Measurements from ENCODE around the gene PPP1R14D.

- TF ChIP-seq CTCF (conservative IDR thresholded peaks at IDR 0.05 in 1 of 2, IDR thresholded peaks at IDR 0.05 in 1 of 2; ENCODE audit: extremely low read depth in 1 of 2, insufficient read depth in 1 of 2, low read depth in 1 of 2, low read length in 2 of 2) (no peak), EZH2 (IDR thresholded peaks at IDR 0.05; ENCODE audit: borderline replicate concordance, low read length) (no peak)
Observed at GRCh38 chr15:40790718-40791117, 37.8 kb downstream of the PPP1R14D start.

Data from mammary epithelial cell (primary cell).